HL-60 (cell line): ENCODE data around the gene COPZ1.

Source experiments
- DNase-seq, 2 experiments: peaks; one replicate each; pipeline ENCODE4 v3.0.0-alpha.2; 2010 to 2020; ENCODE audit warnings: low read depth in 1 of 2, low spot score in 1 of 2
- H3K27ac ChIP-seq: fragments of 250-450 bp; sonication (Bioruptor Pico); replicated peaks from 2 replicates; pipeline ENCODE4 v1.5.1; 2020; ENCODE audit warnings: mild to moderate bottlenecking, moderate library complexity
- H3K27me3 ChIP-seq: fragments of 250-450 bp; sonication (Bioruptor Pico); 2 replicates; pipeline ENCODE4 v1.5.1; 2021; ENCODE audit warnings: mild to moderate bottlenecking, moderate library complexity; ENCODE audit not compliant: insufficient read depth, poor library complexity, severe bottlenecking
- H3K4me3 ChIP-seq: replicated peaks from 2 replicates; pipeline ENCODE4 v1.5.1; 2011; ENCODE audit warnings: mild to moderate bottlenecking, control low read depth, low read length; ENCODE audit not compliant: insufficient read depth
- GABPA ChIP-seq: IDR thresholded peaks from 2 replicates; pipeline ENCODE4 v1.6.1; 2012; ENCODE audit warnings: low read depth
- POLR2AphosphoS5 ChIP-seq: IDR thresholded peaks from 2 replicates; pipeline ENCODE4 v1.6.1; 2012; ENCODE audit warnings: low read depth
- SPI1 ChIP-seq: IDR thresholded peaks from 2 replicates; pipeline ENCODE4 v1.6.1; 2012; ENCODE audit warnings: low read depth, mild to moderate bottlenecking, borderline replicate concordance
- TF ChIP-seq, protein P1 (sequence below): IDR thresholded peaks from 2 replicates; pipeline ENCODE4 v1.6.1; 2012; ENCODE audit warnings: low read depth; ENCODE audit not compliant: insufficient replicate concordance
- TF ChIP-seq, protein P2 (sequence below): IDR thresholded peaks from one replicate; pipeline ENCODE4 v1.5.1; 2011; ENCODE audit warnings: low read length, control low read depth, inconsistent platforms; ENCODE audit not compliant: insufficient read depth

Gene COPZ1

DNA sequence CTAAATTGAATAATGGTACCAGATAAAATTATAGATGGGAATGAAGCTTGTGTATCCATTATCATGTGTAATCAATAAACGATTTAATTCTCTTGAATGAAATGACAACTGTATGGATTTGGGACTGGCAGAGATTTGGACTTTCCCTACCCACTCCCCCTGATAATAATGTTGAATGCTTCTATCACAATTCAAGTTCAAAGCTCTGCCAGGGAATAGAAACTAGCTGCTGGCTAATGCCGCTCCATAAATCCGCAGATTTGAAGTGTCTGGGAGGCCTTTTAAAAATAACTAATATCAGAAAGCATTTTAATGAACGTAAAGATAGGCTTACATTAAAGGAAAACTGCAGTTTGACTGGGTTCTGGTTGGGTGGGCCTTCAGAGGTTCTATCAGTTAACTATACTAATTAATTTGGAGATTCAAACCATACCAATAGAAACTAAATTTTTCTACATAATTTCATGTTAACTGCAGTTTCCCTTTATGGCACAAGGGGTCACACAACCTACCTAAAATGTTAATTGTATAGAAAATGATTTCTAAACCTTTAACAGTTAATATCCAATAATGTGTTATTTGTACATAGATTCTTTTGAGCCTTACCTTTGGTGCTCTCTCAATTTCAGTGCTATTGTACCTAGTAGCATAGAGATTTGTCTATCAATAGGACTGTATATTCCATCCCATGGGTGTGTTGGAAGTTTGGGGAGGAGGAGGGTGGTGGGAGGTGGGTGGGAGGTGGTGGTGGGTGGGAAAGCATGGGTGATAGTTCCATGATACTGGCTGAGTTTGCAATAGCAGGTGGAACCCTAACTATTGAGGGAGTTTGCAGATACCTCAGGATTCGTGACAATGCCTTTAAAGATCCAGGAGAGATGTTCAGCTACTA is 39.5 kb upstream of the COPZ1 start:
- Histone ChIP-seq H3K27me3 (no peaks in the 10 kb centered on the region), H3K4me3 (no peak overlapping the region; the same call in 1 of the 2 replicates), H3K27ac (peak overlapping the region; percentile 2; the same call in 1 of the 2 replicates)
- no peak for TF ChIP-seq POLR2AphosphoS5
- no peak for TF ChIP-seq GABPA
- TF ChIP-seq, protein P1, sequence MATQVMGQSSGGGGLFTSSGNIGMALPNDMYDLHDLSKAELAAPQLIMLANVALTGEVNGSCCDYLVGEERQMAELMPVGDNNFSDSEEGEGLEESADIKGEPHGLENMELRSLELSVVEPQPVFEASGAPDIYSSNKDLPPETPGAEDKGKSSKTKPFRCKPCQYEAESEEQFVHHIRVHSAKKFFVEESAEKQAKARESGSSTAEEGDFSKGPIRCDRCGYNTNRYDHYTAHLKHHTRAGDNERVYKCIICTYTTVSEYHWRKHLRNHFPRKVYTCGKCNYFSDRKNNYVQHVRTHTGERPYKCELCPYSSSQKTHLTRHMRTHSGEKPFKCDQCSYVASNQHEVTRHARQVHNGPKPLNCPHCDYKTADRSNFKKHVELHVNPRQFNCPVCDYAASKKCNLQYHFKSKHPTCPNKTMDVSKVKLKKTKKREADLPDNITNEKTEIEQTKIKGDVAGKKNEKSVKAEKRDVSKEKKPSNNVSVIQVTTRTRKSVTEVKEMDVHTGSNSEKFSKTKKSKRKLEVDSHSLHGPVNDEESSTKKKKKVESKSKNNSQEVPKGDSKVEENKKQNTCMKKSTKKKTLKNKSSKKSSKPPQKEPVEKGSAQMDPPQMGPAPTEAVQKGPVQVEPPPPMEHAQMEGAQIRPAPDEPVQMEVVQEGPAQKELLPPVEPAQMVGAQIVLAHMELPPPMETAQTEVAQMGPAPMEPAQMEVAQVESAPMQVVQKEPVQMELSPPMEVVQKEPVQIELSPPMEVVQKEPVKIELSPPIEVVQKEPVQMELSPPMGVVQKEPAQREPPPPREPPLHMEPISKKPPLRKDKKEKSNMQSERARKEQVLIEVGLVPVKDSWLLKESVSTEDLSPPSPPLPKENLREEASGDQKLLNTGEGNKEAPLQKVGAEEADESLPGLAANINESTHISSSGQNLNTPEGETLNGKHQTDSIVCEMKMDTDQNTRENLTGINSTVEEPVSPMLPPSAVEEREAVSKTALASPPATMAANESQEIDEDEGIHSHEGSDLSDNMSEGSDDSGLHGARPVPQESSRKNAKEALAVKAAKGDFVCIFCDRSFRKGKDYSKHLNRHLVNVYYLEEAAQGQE: no peak
- TF ChIP-seq, protein P2, sequence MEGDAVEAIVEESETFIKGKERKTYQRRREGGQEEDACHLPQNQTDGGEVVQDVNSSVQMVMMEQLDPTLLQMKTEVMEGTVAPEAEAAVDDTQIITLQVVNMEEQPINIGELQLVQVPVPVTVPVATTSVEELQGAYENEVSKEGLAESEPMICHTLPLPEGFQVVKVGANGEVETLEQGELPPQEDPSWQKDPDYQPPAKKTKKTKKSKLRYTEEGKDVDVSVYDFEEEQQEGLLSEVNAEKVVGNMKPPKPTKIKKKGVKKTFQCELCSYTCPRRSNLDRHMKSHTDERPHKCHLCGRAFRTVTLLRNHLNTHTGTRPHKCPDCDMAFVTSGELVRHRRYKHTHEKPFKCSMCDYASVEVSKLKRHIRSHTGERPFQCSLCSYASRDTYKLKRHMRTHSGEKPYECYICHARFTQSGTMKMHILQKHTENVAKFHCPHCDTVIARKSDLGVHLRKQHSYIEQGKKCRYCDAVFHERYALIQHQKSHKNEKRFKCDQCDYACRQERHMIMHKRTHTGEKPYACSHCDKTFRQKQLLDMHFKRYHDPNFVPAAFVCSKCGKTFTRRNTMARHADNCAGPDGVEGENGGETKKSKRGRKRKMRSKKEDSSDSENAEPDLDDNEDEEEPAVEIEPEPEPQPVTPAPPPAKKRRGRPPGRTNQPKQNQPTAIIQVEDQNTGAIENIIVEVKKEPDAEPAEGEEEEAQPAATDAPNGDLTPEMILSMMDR: no peak
- no peak for TF ChIP-seq SPI1
- no peak for DNase-seq

DNA sequence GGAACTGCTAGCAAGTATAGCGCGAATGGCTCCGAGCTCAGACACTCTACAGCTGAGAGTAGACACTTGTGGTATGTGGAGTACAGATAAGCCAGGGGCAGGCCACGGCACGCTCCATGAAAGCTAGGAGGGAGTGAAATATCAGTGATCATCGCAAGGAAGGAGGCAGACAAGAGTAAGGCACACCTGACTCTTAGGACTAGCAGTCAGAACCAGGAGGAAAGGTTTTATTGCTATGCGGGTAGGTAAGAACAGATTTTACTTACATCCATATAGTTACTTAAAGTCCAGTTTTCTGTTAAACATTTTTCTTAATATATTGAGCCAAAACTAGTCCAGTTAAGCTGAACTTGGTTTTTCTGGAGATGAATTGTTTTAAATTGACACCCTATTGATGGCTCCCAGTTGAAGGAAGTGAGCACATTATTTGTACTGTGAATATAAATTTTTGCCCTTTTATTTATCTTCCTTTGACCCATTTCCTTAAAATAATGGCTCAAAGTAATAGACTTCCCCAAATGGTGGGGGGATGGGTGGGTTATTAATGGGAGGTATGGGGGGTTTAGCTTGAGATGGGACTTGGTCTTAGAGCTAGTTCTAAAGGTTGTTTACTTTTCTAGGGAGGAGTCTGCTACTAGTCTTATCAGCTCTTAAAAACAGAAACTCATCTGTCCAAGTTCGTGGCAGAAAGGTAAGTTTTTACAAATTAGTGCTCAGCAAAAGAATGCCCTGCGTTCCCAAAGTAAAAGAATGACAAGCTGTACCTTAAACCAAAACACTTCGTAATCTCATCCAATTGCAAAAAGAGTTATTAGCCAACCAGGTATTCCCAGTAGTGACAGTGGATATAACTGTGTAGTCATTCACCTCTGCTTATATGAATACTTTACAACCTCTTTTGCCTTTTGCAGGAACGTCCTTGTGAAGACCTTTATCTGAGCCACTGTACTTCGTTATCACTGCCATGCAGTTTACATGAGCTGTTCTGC is 38.6 kb upstream of the COPZ1 start:
- H3K4me3 ChIP-seq: no peak overlapping the region
- no peaks in the 10 kb centered on the region for H3K27me3 ChIP-seq
- peak overlapping the region; percentile 2 for H3K27ac ChIP-seq
- TF ChIP-seq, protein P1: no peak
- TF ChIP-seq POLR2AphosphoS5 (peak; percentile 89), SPI1 (peak; percentile 64; the same call in 1 of the 2 replicates)
- no peak for DNase-seq

DNA sequence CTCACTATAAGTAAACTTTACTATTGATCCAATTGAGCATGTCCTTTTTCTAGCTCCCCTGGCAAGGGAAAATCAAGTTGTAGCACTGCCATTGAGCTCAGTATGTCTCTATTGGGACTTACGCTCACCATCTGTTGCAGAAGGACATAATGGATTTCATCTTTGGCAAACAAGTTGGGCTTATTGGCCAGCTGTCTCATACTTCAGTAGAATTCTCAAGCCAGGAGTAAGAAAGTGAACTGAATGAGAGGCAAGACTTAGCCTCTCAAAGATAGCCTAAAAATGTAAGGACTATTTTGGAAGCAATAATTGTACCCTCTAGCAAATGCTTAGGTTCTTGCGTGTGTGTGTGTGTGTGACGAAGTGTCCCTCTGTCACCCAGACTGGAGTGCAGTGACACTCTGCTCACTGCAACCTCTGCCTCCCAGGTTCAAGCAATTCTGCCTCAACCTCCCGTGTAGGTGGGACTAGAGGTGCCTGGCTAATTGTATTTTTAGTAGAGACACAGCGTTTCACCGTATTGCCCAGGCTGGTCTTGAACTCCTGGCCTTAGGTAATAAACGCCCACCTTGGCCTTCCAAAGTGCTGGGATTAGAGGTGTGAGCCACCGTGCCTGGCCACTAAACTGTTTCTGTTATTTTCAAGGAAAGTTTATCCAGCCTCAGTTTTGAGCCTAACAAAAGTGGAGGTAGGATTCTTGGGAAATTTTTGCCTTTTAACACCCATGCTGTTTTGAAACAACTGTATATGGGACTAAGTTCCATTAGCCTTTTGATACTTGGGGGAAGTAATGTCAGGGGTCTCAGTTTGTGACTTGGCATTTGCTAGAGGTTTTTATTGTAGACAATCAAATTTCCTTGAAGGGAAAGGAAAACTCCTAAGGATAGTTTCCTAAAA is 37.4 kb upstream of the COPZ1 start:
- no peaks in the 10 kb centered on the region for H3K27me3 ChIP-seq
- peak in 1 of 2 experiments; percentile 13 for DNase-seq
- no peak overlapping the region for H3K4me3 ChIP-seq
- no peak overlapping the region; the same call in none of the 2 replicates for H3K27ac ChIP-seq
- TF ChIP-seq GABPA (no peak), SPI1 (no peak), POLR2AphosphoS5 (peak; percentile 99)
- TF ChIP-seq, protein P1: no peak
- TF ChIP-seq, protein P2: no peak
